Measurements from ENCODE around the gene HDAC6. TPM values are rescaled to one million over a fixed set of nuclear protein-coding genes. Genes with fewer than 3 reads are reported as not detected.

The HDAC6 gene
- total RNA-seq, 4 donors from 2014 or later = 26.8 to 64.0 (median 47.7) TPM

GRCh38 chrX:48789366-48790220 lies 12.3 kb upstream of the HDAC6 start:
- Histone ChIP-seq H3K27ac (replicated peaks in 1 of 4) (no peak overlapping the region), H3K36me3 (no peaks in the 10 kb centered on the region), H3K9me3 (no peaks in the 10 kb centered on the region), H3K4me3 (no peak overlapping the region), H3K4me1 (no peaks in the 10 kb centered on the region), H3K27me3 (peaks cover 0 to 16% (median 0%) of the 10 kb centered on the region in 4 donors)
- WGBS = 68% methylated on average over 7 of the region's 7 CpGs
- TF ChIP-seq EP300 (IDR thresholded peaks at IDR 0.05) (no peak), POLR2A (IDR thresholded peaks at IDR 0.05; ENCODE audit: low read depth) (no peak)
- intact Hi-C loops (cut with DNase I) = loop anchor here (10.0 kb wide), 1 partner anchor 145 kb away; no protein-coding TSS in a partner anchor
- no peak for DNase-seq (ENCODE audit: extremely low spot score)

GRCh38 chrX:48790477-48790876 lies 11.4 kb upstream of the HDAC6 start:
- Histone ChIP-seq H3K27ac (replicated peaks in 1 of 4) (no peak overlapping the region), H3K36me3 (no peaks in the 10 kb centered on the region), H3K27me3 (peaks cover 0 to 16% (median 2%) of the 10 kb centered on the region in 4 donors), H3K4me3 (no peak overlapping the region), H3K9me3 (no peaks in the 10 kb centered on the region), H3K4me1 (no peaks in the 10 kb centered on the region)
- TF ChIP-seq EP300 (IDR thresholded peaks at IDR 0.05) (no peak), CTCF (IDR thresholded peaks at IDR 0.05) (no peak), POLR2AphosphoS5 (IDR thresholded peaks at IDR 0.05) (no peak), POLR2A (IDR thresholded peaks at IDR 0.05; ENCODE audit: low read depth) (no peak)
- WGBS = 60% methylated on average over 5 of the region's 5 CpGs
- intact Hi-C loops (cut with DNase I) = loop anchor here (10.0 kb wide), 1 partner anchor 146 kb away; no protein-coding TSS in a partner anchor
- DNase-seq (ENCODE audit: extremely low spot score) = no peak

GRCh38 chrX:48791063-48791820 lies 10.6 kb upstream of the HDAC6 start:
- WGBS = 73% methylated on average over 7 of the region's 11 CpGs
- Histone ChIP-seq H3K36me3 (no peaks in the 10 kb centered on the region), H3K9me3 (no peaks in the 10 kb centered on the region), H3K4me1 (no peaks in the 10 kb centered on the region), H3K27ac (replicated peaks in 1 of 4) (no peak overlapping the region), H3K27me3 (peaks cover 0 to 13% (median 4%) of the 10 kb centered on the region in 4 donors), H3K4me3 (no peak overlapping the region)
- TF ChIP-seq CTCF (IDR thresholded peaks at IDR 0.05) (no peak), POLR2AphosphoS5 (IDR thresholded peaks at IDR 0.05) (no peak), EP300 (IDR thresholded peaks at IDR 0.05) (no peak), POLR2A (IDR thresholded peaks at IDR 0.05; ENCODE audit: low read depth) (no peak)
- DNase-seq (ENCODE audit: extremely low spot score) = no peak
- intact Hi-C loops (cut with DNase I) = loop anchor here (10.0 kb wide), 1 partner anchor 146 kb away; no protein-coding TSS in a partner anchor

GRCh38 chrX:48792219-48792618 lies 9.6 kb upstream of the HDAC6 start:
- H3K27me3 ChIP-seq = peaks cover 0 to 7% (median 3%) of the 10 kb centered on the region in 4 donors
- no peaks in the 10 kb centered on the region for H3K36me3 ChIP-seq
- intact Hi-C loops (cut with DNase I) = loop anchor here (10.0 kb wide), 1 partner anchor 147 kb away; no protein-coding TSS in a partner anchor
- DNase-seq (ENCODE audit: extremely low spot score) = no peak
- WGBS = 71% methylated on average over 7 of the region's 7 CpGs
- no peaks in the 10 kb centered on the region for H3K4me1 ChIP-seq
- TF ChIP-seq POLR2AphosphoS5 (IDR thresholded peaks at IDR 0.05) (no peak), EP300 (IDR thresholded peaks at IDR 0.05) (no peak), POLR2A (IDR thresholded peaks at IDR 0.05; ENCODE audit: low read depth) (no peak), CTCF (IDR thresholded peaks at IDR 0.05) (no peak)
- H3K27ac ChIP-seq (replicated peaks in 1 of 4) = no peak overlapping the region
- H3K9me3 ChIP-seq = no peaks in the 10 kb centered on the region
- no peak overlapping the region for H3K4me3 ChIP-seq

GRCh38 chrX:48793935-48794334 lies 7.9 kb upstream of the HDAC6 start:
- intact Hi-C loops (cut with DNase I) = loop anchor here (10.0 kb wide), 1 partner anchor 149 kb away; no protein-coding TSS in a partner anchor
- Histone ChIP-seq H3K27me3 (peaks cover 0 to 7% (median 0%) of the 10 kb centered on the region in 4 donors), H3K27ac (replicated peaks in 1 of 4) (no peak overlapping the region), H3K36me3 (no peaks in the 10 kb centered on the region), H3K4me1 (no peaks in the 10 kb centered on the region), H3K9me3 (no peaks in the 10 kb centered on the region), H3K4me3 (no peak overlapping the region)
- DNase-seq (ENCODE audit: extremely low spot score) = no peak
- WGBS = 100% methylated on average over 2 of the region's 4 CpGs
- TF ChIP-seq POLR2A (IDR thresholded peaks at IDR 0.05; ENCODE audit: low read depth) (no peak), POLR2AphosphoS5 (IDR thresholded peaks at IDR 0.05) (no peak), EP300 (IDR thresholded peaks at IDR 0.05) (no peak), CTCF (IDR thresholded peaks at IDR 0.05) (no peak)
